ENCODE measurements around the gene CRTC1. TPM values are rescaled to one million over a fixed set of nuclear protein-coding genes. Genes with fewer than 3 reads are reported as not detected.
A peak's percentile ranks its signal among the peaks of the same experiment; 100 is the strongest.

Gene CRTC1
- total and polyA plus RNA-seq, 2 of the 13 experiments (the other 11 are each of a cell fraction or from before 2014, with no cell fraction given): 2.0 to 2.7 TPM

DNA sequence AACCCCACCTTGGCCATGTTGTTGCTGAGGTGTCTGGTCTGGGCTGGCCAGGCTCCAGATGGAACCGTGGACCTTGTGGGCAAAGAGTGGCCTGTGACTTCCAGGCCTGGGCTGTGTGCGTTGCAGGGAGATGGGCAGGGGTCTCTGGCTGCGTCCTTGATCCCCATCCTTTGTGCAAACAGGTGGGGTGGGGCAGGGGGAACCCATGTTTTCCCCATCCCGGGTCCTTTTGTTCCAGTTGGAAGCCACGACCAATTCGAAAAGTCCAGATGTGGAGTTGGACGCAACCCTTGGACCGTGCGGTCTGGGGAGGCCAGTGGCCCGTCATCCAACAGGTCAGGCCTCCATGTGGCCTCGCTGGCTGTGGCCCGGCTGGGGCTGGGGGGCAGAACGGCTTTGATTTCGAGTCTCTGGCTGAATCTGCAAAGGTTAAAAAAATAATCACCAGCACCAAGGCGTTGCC, 120.7 kb downstream of the CRTC1 start (continued):
- TF ChIP-seq CHD4 (IDR thresholded peaks at IDR 0.05; ENCODE audit: borderline replicate concordance, low read length): no peak; the same call in 1 of the 2 replicates
- TF ChIP-seq HOXA3 (CRISPR knock-in tag; IDR thresholded peaks at IDR 0.05): peak; percentile 59
- TF ChIP-seq SKI (IDR thresholded peaks at IDR 0.05; ENCODE audit: partially characterized antibody): peak; percentile 66
- TF ChIP-seq, protein P1, sequence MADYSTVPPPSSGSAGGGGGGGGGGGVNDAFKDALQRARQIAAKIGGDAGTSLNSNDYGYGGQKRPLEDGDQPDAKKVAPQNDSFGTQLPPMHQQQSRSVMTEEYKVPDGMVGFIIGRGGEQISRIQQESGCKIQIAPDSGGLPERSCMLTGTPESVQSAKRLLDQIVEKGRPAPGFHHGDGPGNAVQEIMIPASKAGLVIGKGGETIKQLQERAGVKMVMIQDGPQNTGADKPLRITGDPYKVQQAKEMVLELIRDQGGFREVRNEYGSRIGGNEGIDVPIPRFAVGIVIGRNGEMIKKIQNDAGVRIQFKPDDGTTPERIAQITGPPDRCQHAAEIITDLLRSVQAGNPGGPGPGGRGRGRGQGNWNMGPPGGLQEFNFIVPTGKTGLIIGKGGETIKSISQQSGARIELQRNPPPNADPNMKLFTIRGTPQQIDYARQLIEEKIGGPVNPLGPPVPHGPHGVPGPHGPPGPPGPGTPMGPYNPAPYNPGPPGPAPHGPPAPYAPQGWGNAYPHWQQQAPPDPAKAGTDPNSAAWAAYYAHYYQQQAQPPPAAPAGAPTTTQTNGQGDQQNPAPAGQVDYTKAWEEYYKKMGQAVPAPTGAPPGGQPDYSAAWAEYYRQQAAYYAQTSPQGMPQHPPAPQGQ (CRISPR knock-in tag; IDR thresholded peaks at IDR 0.05; ENCODE audit: borderline replicate concordance): no peak
- TF ChIP-seq, protein P2, sequence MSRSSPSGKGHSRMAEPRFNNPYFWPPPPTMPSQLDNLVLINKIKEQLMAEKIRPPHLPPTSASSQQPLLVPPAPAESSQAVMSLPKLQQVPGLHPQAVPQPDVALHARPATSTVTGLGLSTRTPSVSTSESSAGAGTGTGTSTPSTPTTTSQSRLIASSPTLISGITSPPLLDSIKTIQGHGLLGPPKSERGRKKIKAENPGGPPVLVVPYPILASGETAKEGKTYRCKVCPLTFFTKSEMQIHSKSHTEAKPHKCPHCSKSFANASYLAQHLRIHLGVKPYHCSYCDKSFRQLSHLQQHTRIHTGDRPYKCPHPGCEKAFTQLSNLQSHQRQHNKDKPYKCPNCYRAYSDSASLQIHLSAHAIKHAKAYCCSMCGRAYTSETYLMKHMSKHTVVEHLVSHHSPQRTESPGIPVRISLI (CRISPR knock-in tag; IDR thresholded peaks at IDR 0.05; ENCODE audit: borderline replicate concordance): no peak
- TF ChIP-seq PHF21A (CRISPR knock-in tag; IDR thresholded peaks at IDR 0.05): 0 out of 2 replicates have a peak, but pooled peaks have one; percentile 18
- TF ChIP-seq MBNL3 (CRISPR knock-in tag; conservative IDR thresholded peaks at IDR 0.05): no peak
- TF ChIP-seq, protein P3, sequence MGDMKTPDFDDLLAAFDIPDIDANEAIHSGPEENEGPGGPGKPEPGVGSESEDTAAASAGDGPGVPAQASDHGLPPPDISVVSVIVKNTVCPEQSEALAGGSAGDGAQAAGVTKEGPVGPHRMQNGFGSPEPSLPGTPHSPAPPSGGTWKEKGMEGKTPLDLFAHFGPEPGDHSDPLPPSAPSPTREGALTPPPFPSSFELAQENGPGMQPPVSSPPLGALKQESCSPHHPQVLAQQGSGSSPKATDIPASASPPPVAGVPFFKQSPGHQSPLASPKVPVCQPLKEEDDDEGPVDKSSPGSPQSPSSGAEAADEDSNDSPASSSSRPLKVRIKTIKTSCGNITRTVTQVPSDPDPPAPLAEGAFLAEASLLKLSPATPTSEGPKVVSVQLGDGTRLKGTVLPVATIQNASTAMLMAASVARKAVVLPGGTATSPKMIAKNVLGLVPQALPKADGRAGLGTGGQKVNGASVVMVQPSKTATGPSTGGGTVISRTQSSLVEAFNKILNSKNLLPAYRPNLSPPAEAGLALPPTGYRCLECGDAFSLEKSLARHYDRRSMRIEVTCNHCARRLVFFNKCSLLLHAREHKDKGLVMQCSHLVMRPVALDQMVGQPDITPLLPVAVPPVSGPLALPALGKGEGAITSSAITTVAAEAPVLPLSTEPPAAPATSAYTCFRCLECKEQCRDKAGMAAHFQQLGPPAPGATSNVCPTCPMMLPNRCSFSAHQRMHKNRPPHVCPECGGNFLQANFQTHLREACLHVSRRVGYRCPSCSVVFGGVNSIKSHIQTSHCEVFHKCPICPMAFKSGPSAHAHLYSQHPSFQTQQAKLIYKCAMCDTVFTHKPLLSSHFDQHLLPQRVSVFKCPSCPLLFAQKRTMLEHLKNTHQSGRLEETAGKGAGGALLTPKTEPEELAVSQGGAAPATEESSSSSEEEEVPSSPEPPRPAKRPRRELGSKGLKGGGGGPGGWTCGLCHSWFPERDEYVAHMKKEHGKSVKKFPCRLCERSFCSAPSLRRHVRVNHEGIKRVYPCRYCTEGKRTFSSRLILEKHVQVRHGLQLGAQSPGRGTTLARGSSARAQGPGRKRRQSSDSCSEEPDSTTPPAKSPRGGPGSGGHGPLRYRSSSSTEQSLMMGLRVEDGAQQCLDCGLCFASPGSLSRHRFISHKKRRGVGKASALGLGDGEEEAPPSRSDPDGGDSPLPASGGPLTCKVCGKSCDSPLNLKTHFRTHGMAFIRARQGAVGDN (CRISPR knock-in tag; IDR thresholded peaks at IDR 0.05): peak; percentile 77
- TF ChIP-seq MAFK (conservative IDR thresholded peaks at IDR 0.05 in 1 of 2, IDR thresholded peaks at IDR 0.05 in 1 of 2; ENCODE audit: low read length in 2 of 2): no peak
- no peak for TF ChIP-seq MED8 (CRISPR knock-in tag; IDR thresholded peaks at IDR 0.05; ENCODE audit: insufficient replicate concordance)
- TF ChIP-seq, protein P4, sequence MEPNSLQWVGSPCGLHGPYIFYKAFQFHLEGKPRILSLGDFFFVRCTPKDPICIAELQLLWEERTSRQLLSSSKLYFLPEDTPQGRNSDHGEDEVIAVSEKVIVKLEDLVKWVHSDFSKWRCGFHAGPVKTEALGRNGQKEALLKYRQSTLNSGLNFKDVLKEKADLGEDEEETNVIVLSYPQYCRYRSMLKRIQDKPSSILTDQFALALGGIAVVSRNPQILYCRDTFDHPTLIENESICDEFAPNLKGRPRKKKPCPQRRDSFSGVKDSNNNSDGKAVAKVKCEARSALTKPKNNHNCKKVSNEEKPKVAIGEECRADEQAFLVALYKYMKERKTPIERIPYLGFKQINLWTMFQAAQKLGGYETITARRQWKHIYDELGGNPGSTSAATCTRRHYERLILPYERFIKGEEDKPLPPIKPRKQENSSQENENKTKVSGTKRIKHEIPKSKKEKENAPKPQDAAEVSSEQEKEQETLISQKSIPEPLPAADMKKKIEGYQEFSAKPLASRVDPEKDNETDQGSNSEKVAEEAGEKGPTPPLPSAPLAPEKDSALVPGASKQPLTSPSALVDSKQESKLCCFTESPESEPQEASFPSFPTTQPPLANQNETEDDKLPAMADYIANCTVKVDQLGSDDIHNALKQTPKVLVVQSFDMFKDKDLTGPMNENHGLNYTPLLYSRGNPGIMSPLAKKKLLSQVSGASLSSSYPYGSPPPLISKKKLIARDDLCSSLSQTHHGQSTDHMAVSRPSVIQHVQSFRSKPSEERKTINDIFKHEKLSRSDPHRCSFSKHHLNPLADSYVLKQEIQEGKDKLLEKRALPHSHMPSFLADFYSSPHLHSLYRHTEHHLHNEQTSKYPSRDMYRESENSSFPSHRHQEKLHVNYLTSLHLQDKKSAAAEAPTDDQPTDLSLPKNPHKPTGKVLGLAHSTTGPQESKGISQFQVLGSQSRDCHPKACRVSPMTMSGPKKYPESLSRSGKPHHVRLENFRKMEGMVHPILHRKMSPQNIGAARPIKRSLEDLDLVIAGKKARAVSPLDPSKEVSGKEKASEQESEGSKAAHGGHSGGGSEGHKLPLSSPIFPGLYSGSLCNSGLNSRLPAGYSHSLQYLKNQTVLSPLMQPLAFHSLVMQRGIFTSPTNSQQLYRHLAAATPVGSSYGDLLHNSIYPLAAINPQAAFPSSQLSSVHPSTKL (CRISPR knock-in tag; IDR thresholded peaks at IDR 0.05): 0 out of 2 replicates have a peak, but pooled peaks have one; percentile 4
- TF ChIP-seq ZNF644 (CRISPR knock-in tag; IDR thresholded peaks at IDR 0.05; ENCODE audit: low read depth): peak; percentile 20; the same call in 1 of the 2 replicates
- TF ChIP-seq ZFY (CRISPR knock-in tag; IDR thresholded peaks at IDR 0.05): 0 out of 2 replicates have a peak, but pooled peaks have one; percentile 39
- peak; percentile 97 for TF ChIP-seq ZBTB7A (CRISPR knock-in tag; IDR thresholded peaks at IDR 0.05)
- no peak; the same call in 1 of the 2 replicates for TF ChIP-seq NR2F6 (IDR thresholded peaks at IDR 0.05)
- TF ChIP-seq NR2F6 (CRISPR knock-in tag; IDR thresholded peaks at IDR 0.05): peak; percentile 29; the same call in 1 of the 2 replicates
- TF ChIP-seq JUND (CRISPR knock-in tag; IDR thresholded peaks at IDR 0.05): 0 out of 2 replicates have a peak, but pooled peaks have one; percentile 15
- 0 out of 2 replicates have a peak, but pooled peaks have one; percentile 21 for TF ChIP-seq YEATS4 (CRISPR knock-in tag; IDR thresholded peaks at IDR 0.05; ENCODE audit: borderline replicate concordance)
- no peak for TF ChIP-seq JUNB (CRISPR knock-in tag; IDR thresholded peaks at IDR 0.05; ENCODE audit: borderline replicate concordance)
- TF ChIP-seq SP4 (CRISPR knock-in tag; IDR thresholded peaks at IDR 0.05): no peak

Measured in HepG2 (cell line).